Measurements from ENCODE around the gene UBAP1.
"Not testable (repeated sequence)": the region's sequence is repeated elsewhere in the genome, so short reads cannot be mapped to it uniquely, and the experiment has no call there.

The UBAP1 gene

GRCh38 chr9:34246453-34246852 is 67.6 kb downstream of the UBAP1 start:
- no peak for DNase-seq (ENCODE audit: low read depth)
- H3K4me3 ChIP-seq (ENCODE audit: low read depth, low read length) = no peak overlapping the region
- no peak for TF ChIP-seq CTCF (IDR thresholded peaks at IDR 0.05; ENCODE audit: insufficient read depth, low read depth, low read length, missing control alignments)

DNA sequence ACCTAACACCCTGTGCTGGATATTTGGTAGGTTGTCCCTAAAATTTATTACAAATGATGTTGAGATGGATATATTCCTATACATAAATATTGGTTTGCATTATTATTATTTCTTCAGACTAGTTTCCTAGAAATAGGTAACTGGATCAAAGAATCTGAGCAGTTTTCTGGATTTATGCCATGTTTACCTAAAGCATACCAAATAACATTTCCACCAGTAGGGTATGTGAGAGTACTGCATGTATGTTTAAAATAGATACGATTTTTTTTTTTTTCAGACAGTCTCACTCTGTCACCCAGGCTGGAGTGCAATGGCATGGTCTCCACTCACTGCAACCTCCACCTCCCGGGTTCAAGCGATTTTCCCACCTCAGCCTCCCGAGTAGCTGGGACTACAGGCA is 68.9 kb downstream of the UBAP1 start:
- not testable (repeated sequence) for DNase-seq (ENCODE audit: low read depth); H3K4me3 ChIP-seq (ENCODE audit: low read depth, low read length)

- H3K4me3 ChIP-seq (ENCODE audit: low read depth, low read length) = no peak overlapping the region
- TF ChIP-seq CTCF (IDR thresholded peaks at IDR 0.05; ENCODE audit: insufficient read depth, low read depth, low read length, missing control alignments) = no peak
- DNase-seq (ENCODE audit: low read depth) = no peak
Observed at GRCh38 chr9:34249274-34249673, 70.4 kb downstream of the UBAP1 start.

- DNase-seq (ENCODE audit: low read depth) = no peak
- H3K4me3 ChIP-seq (ENCODE audit: low read depth, low read length) = no peak overlapping the region
- no peak for TF ChIP-seq CTCF (IDR thresholded peaks at IDR 0.05; ENCODE audit: insufficient read depth, low read depth, low read length, missing control alignments)
Observed at GRCh38 chr9:34250721-34251120, 71.9 kb downstream of the UBAP1 start.

DNA sequence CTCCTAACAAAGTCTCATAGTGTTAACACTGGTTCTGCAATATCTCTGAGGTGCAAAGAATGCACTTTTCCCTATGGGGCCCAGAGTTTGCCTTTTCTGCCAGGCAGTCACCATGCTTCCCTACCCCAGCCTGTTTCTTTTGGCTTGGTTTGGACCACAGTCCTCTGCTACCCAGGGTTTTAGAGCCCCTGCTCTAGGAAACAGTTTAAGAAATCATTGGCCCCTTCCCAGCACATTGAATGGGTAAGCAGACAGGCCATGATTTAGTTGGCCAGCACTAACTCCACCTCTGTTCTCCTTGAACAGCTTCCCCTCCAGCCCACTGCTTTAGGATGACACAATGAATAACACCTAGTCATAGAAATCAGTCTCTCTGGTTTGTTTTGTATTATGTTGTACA is 73.2 kb downstream of the UBAP1 start:
- DNase-seq (ENCODE audit: low read depth) = no peak
- no peak for TF ChIP-seq CTCF (IDR thresholded peaks at IDR 0.05; ENCODE audit: insufficient read depth, low read depth, low read length, missing control alignments)
- no peak overlapping the region for H3K4me3 ChIP-seq (ENCODE audit: low read depth, low read length)

DNA sequence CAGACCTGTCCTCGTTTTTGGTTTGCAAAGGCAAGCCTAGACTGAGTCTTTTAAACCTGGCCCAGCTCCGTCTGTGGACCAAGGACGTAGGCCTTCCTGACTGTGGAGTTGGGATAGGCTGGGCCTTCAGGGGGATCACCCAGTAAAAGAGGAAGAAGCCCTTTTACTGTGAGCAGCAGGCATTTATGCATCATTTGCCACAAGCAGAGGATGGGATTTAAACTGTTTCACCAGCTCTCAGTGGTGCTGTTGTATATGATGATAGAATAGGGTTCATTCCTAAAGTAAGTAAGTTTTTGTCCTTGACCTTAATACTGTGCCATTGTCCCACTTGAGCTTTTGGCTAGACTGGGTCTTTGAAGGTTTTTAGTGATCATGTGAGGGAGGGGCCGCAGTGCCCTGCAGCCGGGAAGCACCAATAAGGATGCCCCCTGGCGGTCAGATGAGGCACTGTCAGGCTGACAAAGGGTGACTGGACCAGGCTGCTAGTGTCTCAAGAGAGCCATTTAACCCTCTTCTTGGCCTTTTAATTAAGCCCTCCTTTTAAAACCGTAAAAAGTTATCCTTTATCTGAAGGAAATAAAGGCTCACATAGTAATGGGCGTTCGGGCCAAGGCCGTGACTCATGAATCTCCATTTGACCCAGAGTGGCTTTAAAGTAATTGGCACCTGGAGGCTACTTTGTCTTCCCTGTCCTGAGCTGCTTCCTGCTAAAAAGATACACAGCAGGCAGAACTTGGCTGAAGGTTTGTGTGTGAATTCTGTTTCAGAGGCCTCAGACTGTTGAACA is 74.0 kb downstream of the UBAP1 start:
- DNase-seq (ENCODE audit: low read depth) = peak; percentile 68
- TF ChIP-seq CTCF (IDR thresholded peaks at IDR 0.05; ENCODE audit: insufficient read depth, low read depth, low read length, missing control alignments) = peak; percentile 96
- H3K4me3 ChIP-seq (ENCODE audit: low read depth, low read length) = no peak overlapping the region

GRCh38 chr9:34253460-34253837 is 74.6 kb downstream of the UBAP1 start:
- no peak overlapping the region for H3K4me3 ChIP-seq (ENCODE audit: low read depth, low read length)
- no peak for DNase-seq (ENCODE audit: low read depth)
- no peak for TF ChIP-seq CTCF (IDR thresholded peaks at IDR 0.05; ENCODE audit: insufficient read depth, low read depth, low read length, missing control alignments)
